ENCODE data around the gene RAD9A.
"Not testable (repeated sequence)": the region's sequence is repeated elsewhere in the genome, so short reads cannot be mapped to it uniquely, and the experiment has no call there.

The RAD9A gene

DNA sequence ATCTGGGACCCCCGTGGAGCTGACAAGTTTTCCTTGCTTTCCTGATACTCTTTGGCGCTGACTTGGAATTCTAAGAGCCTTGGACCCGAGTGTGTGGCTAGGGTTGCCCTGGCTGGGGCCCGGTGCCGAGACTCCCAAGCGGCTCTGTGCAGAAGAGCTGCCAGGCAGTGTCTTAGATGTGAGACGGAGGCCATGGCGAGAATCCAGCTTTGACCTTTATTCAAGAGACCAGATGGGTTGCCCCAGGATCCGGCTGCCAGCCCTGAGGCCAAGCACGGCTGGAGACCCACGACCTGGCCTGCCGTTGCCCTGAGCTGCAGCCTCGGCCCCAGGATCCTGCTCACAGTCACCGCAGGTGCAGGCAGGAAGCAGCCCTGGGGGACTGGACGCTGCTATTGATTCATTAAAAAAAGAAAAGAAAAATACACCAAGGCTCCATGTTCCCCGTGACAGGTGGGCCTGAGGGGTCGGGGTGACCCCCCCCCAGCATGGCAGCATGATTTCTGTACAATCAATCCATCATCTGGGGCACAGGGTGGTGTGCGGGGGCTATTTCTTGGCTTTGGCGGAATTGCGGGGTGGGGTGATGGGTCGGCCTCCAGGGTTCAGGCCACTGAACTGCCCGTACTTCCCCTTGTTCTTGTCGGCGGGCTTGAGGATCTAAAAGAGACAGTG is 6.3 kb downstream of the RAD9A start:
- no peak for DNase-seq

DNA sequence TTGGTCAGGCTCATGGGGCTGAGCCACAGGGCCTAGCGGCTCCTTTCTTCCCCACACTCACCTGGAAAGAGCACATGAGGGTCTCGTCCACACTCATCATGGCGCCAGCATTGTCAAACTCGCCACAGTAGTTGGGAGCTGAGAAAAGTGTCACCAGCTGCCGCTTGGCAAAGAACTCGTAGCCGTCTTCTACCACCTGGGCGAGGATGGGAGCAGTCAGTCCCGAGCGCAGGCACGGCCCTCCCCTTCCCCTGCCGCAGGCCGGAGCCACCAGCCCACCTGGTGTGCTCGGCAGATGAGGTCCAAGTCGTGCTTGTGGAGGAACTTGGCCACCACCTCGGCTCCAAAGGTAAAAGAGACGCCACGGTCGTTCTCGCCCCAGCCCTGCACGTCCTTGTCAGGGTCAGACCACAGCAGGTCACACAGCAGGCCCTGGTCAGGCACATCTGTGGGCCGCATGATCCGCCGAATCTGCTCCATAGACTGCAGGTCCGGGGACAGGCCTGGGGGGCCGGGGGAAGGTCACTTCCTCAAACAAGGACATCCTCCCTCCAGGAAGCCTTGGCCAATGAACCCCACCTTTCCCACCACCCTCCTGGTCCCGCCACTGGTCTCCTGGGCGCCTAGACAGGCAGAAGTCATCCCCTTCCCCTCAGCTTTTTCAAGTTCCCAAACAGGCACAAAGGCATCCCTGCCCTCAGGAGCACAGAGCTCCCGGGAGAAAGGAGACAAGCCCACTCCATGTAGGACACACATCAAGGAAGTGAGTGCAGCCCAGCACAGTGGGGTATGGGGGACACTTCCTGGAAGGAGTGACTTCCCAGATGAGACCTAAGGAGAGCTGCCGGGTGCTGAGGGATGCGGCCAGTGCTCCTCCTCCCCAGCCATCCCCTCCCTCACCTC is 7.1 kb downstream of the RAD9A start:
- DNase-seq: no peak

DNA sequence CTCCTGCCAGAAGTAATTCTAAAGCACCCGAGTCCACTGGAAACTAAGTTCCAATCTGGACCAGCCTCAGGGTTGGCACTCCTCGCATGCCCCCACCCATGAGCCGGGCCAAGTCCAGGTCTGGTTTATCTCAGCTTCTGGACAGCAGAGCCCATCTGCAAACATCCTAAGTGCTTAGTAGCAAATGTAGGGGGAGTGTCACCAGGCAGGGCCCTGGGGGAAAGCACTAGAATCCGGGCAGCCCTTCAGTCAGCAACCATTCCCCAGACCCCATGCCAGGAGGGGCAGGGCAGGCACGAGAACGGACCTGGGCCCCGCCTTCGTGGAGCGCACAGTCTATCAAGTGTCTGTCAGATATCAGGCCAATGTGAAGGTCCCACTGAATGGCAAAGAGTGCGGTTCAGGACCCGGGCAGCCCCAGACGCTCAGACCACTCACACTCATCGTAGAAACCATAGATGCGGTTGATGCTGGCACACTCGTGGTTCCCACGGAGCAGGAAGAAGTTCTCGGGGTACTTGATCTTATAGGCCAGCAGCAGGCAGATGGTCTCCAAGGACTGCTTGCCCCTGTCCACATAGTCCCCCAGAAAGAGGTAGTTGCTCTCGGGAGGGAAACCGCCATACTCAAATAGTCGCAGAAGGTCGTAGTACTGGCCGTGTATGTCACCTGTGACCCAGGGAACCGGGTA is 8.6 kb downstream of the RAD9A start:
- no peak for DNase-seq

DNA sequence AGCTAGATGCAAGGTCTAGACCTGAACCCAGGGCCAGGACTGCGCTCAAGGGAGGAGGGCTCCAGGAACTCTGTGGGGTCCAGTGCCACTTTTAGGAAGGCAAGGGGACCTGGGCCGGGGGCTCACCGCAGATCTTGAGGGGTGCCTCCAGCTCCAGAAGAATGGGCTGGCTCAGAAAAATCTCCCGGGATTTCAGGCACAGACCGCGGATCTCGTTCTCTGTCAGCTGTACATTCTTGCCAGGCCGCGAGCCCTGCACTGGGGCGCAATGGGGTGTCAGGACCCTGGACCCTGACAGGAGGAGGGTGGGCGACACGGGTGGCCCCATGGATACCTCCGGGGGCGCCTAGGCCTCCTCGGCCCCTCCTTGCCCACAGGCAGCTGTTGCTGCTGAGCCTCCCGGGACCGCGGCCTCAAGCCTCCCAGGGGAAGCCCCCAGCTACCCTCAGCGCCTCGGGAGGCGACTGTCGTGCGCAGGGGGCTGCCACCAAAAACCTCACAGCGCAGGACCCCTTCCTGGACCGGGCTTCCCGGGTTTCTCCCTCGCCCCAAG is 9.2 kb downstream of the RAD9A start:
- no peak for DNase-seq

DNA sequence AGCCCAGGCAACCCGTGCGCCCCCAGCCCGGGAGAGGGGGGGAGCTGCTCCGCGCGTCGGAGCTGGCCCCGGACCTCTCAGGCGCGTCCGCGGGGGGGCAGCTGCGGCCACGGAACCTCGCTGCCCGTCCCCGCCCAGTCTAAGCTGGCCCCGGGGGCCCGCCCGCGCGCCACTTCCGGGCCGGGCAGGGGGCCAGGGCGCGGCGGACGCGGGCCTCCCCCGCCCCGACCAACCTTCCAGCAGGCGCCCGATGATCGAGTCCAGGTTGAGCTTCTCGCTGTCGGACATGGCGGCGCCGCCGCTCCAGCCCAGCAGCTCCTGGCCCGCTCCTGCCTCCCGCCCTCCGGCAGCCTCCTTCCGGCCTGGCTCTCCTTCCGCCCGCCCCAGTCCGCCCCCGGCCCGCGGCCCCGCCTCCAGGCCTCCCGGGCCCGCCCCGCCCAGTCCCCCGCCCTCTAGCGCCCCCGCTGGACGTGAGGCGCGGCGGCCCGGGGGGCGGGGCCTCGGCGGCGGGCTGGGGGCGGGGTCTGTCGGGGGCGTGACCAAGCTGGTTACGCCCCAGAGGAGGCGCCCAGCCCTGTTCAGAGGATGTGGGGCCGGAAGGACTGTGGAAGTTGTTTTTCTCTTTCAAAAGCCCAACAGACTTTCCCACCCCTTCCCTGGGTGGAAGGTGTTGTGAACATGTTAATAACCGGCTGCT is 9.9 kb downstream of the RAD9A start, which contains the start of gene PPP1CA:
Gene PPP1CA, minus strand, starts transcription at position 364 of the 697 bp plus-strand sequence. Its CDS starts 76 bp downstream, at position 288.
- DNase-seq: peak; percentile 89 to 91

DNA sequence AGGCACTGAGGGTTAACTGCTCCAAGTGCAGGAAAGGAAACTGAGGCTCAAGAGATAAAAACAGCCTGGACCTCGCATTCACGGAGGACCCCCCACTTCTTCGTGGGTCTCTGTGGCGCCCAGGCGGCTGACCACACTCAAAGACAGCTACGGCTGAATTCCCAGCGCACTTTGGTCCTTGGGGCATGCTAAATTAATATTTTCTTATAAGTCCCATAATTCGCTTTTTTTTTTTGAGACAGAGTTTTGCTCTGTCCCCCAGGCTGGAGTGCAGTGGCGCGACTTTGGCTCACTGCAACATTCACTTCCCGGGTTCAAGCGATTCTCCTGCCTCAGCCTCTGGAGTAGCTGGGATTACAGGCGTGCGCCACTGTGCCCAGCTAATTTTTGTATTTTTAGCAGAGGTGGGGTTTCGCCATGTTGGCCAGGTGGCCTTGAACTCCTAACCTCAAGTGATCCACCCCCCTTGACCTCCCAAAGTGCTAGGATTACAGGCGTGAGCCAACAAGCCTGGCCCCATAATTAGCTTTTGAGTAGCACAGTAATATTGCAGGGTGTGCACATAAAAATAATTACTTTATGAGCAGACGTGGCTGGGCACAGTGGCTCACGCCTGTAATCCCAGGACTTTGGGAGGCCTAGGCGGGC is 10.5 kb downstream of the RAD9A start:
- DNase-seq: not testable (repeated sequence)

DNA sequence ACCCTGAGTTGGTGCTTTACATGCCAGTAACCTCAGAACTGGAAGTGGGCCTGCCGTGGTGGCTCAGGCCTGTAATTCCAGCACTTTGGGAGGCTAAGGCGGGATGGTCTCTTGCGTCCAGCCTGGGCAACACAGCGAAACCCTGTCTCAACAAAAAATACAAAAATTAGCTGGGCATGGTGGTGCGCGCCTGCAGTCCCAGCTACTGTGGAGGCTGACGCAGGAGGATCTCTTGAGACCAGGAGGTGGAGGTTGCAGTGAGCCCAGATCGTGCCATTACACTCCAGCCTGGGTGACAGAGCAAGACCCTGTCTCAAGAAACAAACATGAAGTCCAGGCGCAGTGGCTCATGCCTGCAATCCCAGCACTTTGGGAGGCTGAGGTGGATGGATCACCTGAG is 11.3 kb downstream of the RAD9A start:
- not testable (repeated sequence) for DNase-seq

DNA sequence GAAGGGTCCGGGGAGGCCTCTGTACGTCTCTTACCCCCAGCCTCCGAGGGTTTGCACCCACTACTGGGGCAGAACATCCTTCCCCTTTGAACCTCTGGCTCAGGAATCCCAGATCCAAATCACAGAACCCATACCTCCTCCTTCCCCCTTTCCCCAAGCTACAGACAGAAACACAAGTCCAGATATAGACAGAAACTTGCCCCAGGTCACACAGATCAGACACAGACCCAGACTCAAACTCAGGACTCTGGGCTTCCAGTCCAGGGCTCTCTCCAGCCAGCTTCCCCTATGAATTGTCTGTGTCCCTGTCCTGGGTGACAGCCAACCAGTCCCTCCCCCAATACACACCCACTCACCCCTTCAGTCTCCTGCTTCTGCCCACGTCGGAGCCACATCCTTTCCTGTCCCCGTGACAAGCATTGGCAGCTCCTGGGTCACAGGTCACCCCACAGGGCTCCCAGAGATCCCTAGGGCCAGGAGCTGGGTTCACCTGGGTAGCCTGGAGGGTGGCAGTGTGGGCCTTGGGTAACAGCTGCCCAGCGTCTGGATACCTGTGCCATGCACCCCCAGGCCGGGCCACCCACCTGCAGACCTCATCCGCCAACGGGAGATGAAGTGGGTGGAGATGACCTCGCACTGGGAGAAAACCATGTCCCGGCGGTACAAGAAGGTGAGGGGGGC is 12.9 kb downstream of the RAD9A start:
- DNase-seq: peak; percentile 50 to 65

DNA sequence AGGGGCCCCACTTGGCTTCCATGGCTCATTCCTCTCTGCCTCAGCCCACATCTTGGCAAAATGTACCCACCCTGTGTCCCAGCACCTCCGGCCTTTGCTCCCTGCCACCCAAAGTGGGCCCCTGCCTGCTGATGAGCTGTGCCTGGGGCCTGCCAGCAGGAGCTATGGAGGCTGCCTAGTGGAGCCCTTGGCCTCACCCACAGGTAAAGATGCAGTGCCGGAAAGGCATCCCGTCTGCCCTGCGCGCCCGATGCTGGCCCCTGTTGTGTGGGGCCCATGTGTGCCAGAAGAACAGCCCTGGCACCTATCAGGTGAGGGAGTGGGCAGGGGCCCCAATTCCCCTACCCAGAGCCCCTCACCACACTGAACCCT is 13.4 kb downstream of the RAD9A start:
- no peak for DNase-seq

DNA sequence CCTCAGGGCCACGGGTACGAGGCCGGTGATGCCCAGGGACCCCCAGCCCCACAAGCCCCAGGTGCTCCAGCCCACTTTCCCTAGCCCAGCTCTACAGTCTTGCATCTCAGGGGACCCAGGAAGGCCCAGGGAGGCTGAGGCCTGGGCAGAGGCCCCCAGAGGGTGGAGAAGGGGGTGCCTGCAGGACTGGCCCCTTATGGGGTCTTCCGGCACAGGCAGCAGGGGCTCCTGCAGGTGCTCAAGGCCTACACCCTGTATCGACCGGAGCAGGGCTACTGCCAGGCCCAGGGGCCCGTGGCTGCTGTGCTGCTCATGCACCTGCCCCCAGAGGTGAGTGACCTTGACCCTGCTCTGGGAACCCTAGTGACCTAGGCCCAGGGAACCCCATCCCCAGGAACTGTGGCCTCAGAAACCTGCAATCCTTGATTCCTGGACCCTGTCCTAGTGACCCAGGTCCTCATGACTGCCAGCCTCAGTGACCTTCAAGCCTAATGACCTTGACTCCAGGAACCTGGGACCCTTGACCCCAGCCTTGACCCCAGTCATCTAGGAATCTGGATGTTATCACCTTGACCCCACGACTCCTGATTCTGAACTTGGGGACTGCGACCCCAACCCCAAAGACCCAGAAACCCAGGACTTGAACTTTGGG is 14.0 kb downstream of the RAD9A start:
- no peak for DNase-seq

DNA sequence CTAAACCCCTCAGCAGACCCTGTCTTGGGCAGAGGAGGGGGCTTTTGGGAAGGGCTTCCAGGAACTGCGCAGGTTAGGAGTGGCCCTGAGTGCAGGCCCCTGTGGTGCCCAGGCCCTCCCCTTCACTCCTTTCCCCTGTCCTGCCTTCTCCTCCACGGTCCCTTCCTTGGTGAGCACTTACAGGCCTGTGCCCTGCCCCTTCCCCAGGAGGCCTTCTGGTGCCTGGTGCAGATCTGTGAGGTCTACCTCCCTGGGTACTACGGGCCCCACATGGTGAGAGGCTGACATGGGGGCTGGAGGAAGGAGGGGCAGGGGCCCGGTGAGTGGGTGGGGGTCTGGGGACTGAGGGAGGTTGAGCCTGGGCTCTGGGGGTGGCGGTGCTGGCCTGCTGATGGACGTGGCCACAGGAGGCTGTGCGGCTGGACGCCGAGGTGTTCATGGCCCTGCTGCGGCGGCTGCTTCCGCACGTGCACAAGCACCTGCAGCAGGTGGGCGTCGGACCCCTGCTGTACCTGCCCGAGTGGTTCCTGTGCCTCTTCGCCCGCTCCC is 14.7 kb downstream of the RAD9A start:
- DNase-seq: no peak

DNA sequence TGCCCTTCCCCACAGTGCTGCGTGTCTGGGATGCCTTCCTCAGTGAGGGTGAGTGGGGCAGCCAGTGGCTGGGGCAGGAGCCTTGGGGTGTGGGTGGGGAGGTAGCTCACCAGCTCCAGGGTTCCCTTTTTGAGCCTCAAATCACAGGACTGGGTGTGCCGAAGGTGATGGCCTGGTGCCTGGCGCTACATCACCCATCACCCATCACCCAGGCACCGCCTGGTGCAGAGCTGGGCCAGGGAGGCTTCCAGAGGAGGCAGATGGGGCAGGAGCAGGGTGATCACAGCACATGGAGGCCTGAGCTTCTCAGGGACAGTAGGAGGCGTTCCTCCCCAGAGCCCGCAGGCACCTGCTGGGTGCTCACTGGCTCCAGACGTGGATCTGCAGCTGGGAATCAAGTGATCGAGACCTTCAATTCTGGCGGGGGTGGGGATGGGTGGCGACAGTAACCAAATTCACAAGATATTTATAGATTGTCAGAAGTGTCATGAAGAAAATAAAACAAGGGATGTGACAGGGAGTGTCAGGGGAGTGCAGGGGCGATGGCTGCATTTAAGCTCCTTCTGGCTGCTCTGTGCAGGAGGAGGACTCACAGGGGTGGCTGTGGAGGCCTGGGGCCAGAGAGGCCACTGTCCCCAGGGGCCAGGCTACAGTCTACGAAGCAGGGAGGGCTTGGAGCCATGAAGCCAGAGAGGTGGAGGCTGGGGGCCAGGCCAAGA is 15.3 kb downstream of the RAD9A start:
- DNase-seq: peak in 1 of 2 donors; percentile 39

DNA sequence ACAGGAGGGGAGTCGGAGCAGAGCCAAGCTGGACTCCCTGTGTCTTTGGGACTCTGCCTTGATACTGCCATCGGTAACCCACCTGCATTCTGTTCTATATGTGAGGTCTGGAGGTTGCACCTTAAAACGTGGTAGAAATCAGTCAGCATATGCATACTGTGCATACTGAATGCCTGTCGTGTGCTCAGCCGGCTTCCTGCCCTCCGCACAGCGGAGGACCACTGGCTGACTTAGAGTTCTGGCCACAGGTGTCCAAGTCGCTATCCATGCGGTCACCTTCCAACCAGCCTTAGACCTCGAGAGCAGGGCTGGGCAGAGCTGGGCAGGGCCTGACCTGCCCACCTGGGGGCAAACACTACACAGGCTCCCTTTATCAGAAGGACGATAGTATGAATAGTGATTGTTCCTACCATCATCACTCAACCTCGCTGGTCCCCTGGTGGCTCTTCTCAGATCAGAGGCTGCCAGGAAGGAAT is 15.9 kb downstream of the RAD9A start:
- DNase-seq: no peak

DNA sequence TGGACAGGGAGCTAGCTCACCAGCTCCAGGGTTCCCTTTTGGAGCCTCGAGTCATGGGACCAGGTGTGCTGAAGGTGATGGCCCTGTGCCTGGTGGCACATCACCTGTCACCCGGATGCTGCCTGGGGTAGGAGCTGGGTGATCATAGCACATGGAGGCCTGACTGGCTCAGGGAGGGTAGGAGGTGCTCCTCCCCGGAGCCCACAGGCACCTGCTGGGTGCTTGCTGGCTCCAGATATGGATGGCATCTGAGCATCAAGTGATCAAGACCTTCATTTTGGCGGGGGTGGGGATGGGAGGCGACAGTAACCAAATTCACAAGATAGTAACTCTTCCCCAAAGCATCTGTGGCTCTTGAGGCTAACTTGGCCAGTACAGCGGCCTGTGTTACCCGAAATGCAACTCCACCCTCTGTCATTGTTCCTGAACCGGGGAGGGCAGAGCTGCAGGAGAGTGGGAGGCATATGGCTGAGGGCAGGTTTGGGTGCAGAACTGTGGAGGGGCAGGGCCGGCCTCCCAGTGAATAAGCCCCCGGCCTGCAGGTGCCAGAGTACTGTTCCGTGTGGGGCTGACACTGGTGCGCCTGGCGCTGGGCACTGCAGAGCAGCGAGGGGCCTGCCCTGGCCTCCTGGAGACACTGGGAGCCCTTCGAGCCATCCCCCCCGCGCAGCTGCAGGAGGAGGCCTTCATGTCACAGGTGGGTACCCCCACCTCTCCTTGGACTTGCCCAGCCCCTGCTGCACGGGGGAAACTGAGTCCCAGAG is 16.8 kb downstream of the RAD9A start:
- no peak for DNase-seq

DNA sequence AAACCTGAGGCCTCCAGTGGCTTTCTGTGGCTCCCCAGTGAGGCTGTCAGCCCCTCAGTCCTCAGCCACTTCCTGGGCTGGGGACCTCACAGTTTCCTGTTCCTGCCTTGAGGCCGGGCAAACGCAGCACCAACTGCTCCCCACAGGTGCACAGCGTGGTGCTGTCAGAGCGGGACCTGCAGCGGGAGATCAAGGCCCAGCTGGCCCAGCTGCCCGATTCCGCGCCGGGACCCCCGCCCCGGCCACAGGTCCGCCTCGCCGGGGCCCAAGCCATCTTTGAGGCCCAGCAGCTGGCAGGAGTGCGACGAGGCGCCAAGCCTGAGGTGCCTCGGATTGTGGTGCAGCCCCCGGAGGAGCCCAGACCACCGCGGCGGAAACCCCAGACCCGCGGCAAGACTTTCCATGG is 17.5 kb downstream of the RAD9A start:
- peak; percentile 73 to 81 for DNase-seq

DNA sequence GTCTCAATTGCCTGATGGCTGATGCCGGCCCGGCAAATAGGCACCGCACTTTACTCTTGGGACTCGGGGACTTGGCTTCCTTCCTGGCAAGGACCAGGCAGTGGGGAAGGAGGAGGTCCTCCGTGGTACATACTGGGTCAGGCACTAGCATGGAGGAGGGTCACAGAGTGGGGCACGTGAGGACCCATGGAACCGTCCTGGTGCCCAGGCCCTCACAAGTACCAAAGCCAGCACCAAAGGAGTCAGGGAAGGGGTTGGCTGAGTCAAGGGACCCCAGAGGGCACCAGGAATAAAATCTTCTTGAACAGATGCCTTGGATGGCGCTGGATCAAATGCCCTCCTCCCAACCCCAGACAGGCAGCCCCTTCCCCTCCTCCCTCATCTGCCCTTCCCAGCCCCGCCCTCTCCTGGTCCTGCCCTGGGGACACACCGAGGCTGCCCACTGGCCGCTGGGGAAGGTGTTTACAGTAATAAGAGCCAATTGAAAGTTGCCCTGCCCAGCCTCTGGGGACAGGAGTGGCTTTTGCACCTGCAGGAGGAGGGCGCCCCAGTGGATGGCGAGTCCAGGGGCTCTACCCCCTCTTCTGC is 18.1 kb downstream of the RAD9A start:
- peak in 1 of 2 donors; percentile 47 for DNase-seq

DNA sequence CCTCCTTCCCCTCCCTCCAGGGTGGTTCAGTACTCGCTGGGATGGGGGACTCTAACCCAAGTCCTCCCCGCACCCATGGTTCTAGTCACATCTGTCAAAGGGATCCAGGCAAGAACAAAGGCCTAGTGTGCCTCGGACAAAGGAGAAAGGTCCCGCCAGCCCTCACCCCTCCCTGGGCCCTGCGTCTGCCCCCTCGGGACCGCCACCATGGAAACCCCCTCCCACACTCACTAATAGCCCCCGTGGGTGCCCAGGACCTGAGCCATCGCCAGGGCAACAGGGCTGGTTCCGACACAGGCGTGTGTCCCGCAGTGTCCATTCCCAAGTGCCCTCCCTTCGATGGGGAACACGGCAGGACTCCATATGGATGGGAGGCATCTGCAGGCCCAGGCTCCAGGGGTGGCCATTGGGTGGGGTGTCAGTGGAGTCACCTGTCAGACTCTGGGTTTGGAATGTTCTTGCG is 18.6 kb downstream of the RAD9A start:
- DNase-seq: no peak
